Body of pancreas (tissue), 4 donors: ENCODE measurements around the gene AVPR2. TPM values are rescaled to one million over a fixed set of nuclear protein-coding genes. Genes with fewer than 3 reads are reported as not detected.

Experiments
- ATAC-seq: fragments of 150-250 bp; one replicate; pipeline ENCODE4 v1.9.1; 2016
- DNase-seq, 4 donors: peaks; one replicate each; pipeline ENCODE4 v3.0.0-alpha.2; 2019
- H3K27ac ChIP-seq, 4 donors: fragments of 200-600 bp; sonication (generic); 1 replicate in 3 of 4; 2 replicates in 1 of 4; pipeline versions ENCODE4 v1.5.1 to v1.6.1; 2016 to 2019; ENCODE audit warnings: mild to moderate bottlenecking in 1 of 4, mixed read lengths in 1 of 4, moderate library complexity in 1 of 4
- H3K27me3 ChIP-seq, 2 donors: fragments of 200-600 bp; sonication (generic); one replicate each; pipeline ENCODE4 v1.6.0; 2016; ENCODE audit warnings: mild to moderate bottlenecking in 1 of 2
- H3K36me3 ChIP-seq, 2 donors: fragments of 200-600 bp; sonication (generic); replicated peaks in 1 of 2; 2 replicates each; pipeline ENCODE4 v1.5.1; 2016; ENCODE audit warnings: low read depth in 2 of 2; ENCODE audit not compliant: insufficient read depth in 1 of 2
- H3K4me1 ChIP-seq: fragments of 200-600 bp; sonication (generic); one replicate; pipeline ENCODE4 v1.6.0; 2016
- H3K4me3 ChIP-seq, 2 donors: fragments of 200-600 bp; sonication (generic); 1 replicate in 1 of 2; 2 replicates in 1 of 2; pipeline ENCODE4 v1.5.1; 2016 to 2019
- H3K9me3 ChIP-seq, 3 donors: fragments of 200-600 bp; sonication (generic); 1 replicate in 2 of 3; 2 replicates in 1 of 3; pipeline ENCODE4 v1.5.1; 2016
- CTCF ChIP-seq, 7 experiments: fragments of 450-650 bp in 4 of 7; fragments of 200-600 bp in 3 of 7; sonication (generic) in 3 of 7; IDR thresholded peaks; one replicate each; pipeline ENCODE4 v1.5.1; 2016 to 2019; ENCODE audit warnings: antibody characterized with exemption in 7 of 7
- POLR2A ChIP-seq, 3 donors: fragments of 450-650 bp; IDR thresholded peaks; one replicate each; pipeline ENCODE4 v1.6.1; 2016; ENCODE audit warnings: antibody characterized with exemption in 3 of 3, mild to moderate bottlenecking in 2 of 3
- WGBS, 2 donors: methylation state at CpG; one replicate each; pipeline ENCODE4 v1.1.5; 2017; 5-methylcytosine and 5-hydroxymethylcytosine counted together
- intact Hi-C: fragments of 100-400 bp; cut with DNase I; formaldehyde crosslinking; loops from one replicate; pipeline ENCODE4 v1.15.1; 2023
- total RNA-seq, 2 donors: library from RNA; depleted of rRNA; stranded (reverse); fragments of >200 nt; gene quantifications; one replicate each; pipeline ENCODE4 v1.1.0, GENCODE V29; 2016

The AVPR2 gene
- total RNA-seq, 2 donors from 2014 or later = 0.66 to 0.78 TPM

DNA sequence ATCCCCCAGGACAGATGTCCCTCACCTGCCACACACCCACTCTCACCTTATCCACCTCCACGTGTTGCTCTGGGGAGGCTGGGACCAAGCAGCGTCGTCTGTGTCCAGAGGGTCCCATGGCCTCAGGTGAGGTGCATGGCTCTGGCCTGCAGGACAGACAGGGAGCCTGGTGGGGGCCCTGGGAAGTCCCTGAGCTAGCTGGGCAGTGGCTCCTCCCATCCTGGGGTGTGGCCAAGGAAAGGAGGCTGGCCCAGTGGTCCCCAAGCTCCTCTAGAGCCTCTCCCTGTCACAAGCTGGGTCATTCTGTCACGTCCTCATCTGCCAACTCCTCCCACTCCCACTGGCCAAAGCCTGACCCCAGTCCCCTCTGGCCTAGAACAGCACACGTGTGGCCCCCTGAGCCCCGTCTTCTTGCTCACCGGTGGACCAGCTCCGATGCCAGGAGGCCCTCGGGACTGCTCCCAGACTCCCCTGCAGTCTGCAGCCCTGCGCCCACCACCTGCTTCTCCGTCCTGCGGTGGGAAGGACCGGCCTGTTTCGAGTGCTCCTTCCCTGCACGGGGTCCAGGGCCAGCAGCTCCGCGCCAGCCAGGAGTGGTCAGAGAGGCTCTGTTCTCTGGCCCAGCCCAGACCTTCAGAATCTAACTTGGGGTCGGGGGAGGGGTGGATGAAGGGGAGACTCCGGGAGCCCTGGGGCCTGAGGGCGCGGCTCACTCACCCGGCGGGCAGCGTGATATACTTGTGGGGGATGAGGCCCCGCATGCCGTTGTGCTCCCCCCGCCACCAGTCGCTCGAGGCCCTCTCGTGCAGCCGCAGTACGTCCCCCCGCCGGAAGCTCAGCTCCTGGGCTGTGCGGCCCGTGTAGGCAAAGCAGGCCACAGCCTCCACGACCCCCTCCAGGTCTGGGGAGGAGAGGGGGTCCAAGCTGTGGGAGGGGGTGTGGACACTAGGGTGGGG, 4.8 kb downstream of the AVPR2 start:
- intact Hi-C loops = no loop called here
- TF ChIP-seq POLR2A (IDR thresholded peaks at IDR 0.05) = no peak
- no peak for TF ChIP-seq CTCF (IDR thresholded peaks at IDR 0.05)
- 80% methylated on average over 1 to 15 of the region's 37 CpGs for WGBS, 2 donors
- ATAC-seq (no peak), DNase-seq (no peak)
- H3K4me3 ChIP-seq = no peak overlapping the region
- no peaks in the 10 kb centered on the region for H3K9me3 ChIP-seq
- no peaks in the 10 kb centered on the region for H3K27me3 ChIP-seq
- no peak overlapping the region for H3K27ac ChIP-seq
- H3K4me1 ChIP-seq = no peaks in the 10 kb centered on the region
- H3K36me3 ChIP-seq = no peaks in the 10 kb centered on the region

DNA sequence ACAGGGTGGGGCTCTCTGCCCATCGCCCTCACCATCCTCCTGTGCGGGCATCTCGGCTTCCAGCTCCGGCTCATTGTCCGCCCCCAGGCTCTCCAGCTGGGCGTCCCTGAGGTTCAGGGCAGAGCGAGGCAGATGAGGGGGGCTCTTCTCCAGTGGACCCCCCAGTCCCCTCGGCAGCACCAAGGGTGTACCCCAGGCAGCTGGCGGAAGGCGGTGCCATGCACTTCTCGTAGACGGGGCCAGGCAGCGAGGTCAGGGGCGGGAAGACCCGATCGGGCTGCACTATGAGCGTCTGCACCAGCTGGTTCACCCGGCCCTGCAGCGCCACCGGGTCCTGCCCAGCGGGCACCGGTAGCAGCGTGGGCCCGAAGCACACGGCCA, 5.5 kb downstream of the AVPR2 start:
- H3K27me3 ChIP-seq = no peaks in the 10 kb centered on the region
- WGBS, 2 donors = 84% methylated on average over 7 of the region's 25 CpGs; no CpG with 5 or more reads in 1 of the 2 donors
- intact Hi-C loops = no loop called here

DNA sequence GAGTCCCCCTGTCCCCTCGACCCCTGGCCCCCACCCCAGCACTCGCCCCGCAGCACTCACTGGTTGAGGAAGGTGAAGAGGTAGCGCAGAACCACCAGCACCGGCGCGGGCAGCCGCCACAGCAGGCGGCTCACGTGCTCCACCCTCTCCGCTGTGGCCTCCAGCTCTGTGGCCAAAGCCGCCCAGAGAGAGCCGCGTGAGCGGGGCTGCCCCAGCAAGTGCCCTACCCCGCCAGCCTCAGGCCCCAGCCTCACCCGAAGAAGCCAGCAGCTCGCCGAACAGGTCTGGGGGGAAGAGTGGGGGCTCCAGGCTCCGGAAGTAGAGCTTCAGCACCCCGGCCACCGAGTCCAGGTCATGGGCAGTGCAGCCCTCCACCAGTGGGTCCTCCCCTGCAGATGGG, 6.0 kb downstream of the AVPR2 start:
- H3K27me3 ChIP-seq = no peaks in the 10 kb centered on the region
- intact Hi-C loops = no loop called here
- no peak overlapping the region for H3K4me3 ChIP-seq
- ATAC-seq = no peak
- WGBS, 2 donors = 87% methylated on average over 3 of the region's 22 CpGs; no CpG with 5 or more reads in 1 of the 2 donors
- DNase-seq = no peak
- TF ChIP-seq POLR2A (IDR thresholded peaks at IDR 0.05) (no peak), CTCF (IDR thresholded peaks at IDR 0.05) (no peak)
- no peaks in the 10 kb centered on the region for H3K9me3 ChIP-seq
- H3K36me3 ChIP-seq = no peaks in the 10 kb centered on the region
- no peaks in the 10 kb centered on the region for H3K4me1 ChIP-seq
- H3K27ac ChIP-seq = no peak overlapping the region

More for the DNA sequence above, 5.5 kb downstream of the AVPR2 start:
- no peak for DNase-seq
- Histone ChIP-seq H3K27ac (no peak overlapping the region), H3K36me3 (no peaks in the 10 kb centered on the region), H3K4me3 (no peak overlapping the region), H3K4me1 (no peaks in the 10 kb centered on the region), H3K9me3 (no peaks in the 10 kb centered on the region)
- TF ChIP-seq CTCF (IDR thresholded peaks at IDR 0.05) (no peak), POLR2A (IDR thresholded peaks at IDR 0.05) (no peak)
- ATAC-seq = no peak

DNA sequence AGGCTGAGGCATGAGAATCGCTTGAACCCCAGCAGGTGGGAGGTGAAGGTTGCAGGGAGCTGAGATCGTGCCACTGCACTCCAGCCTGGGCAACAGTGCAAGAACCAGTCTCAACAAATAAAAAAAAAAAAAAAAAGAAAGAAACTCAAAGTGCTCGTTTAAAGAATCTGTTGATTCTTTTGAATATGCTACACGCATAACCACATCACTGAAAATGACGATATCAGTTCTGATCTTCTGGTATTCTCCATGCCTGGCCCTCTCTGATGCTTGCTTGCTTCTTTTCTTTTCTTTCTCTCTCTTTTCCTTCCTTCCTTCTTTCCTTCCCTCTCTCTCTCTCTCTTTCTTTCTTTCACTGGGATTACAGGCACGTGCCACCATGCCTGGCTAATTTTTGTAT, 7.3 kb downstream of the AVPR2 start:
- ATAC-seq (no peak), DNase-seq (no peak)
- Histone ChIP-seq H3K9me3 (no peaks in the 10 kb centered on the region), H3K4me1 (no peaks in the 10 kb centered on the region), H3K27ac (no peak overlapping the region), H3K27me3 (no peaks in the 10 kb centered on the region), H3K36me3 (no peaks in the 10 kb centered on the region), H3K4me3 (no peak overlapping the region)
- WGBS, 2 donors = 59 to 77% methylated on average over 5 to 6 of the region's 6 CpGs
- TF ChIP-seq CTCF (IDR thresholded peaks at IDR 0.05) = no peak
- TF ChIP-seq POLR2A (IDR thresholded peaks at IDR 0.05) = no peak
- intact Hi-C loops = no loop called here
